Fibroblast of lung (primary cell): ENCODE data around the gene LRMDA.

ENCODE experiments used
- CTCF ChIP-seq, 2 donors: IDR thresholded peaks in 1 of 2; conservative IDR thresholded peaks in 1 of 2; 1 replicate in 1 of 2; 2 replicates in 1 of 2; pipeline ENCODE4 v1.5.1; 2011 to 2012; ENCODE audit warnings: low read length in 2 of 2, control low read depth in 1 of 2, inconsistent platforms in 1 of 2, low read depth in 1 of 2, mild to moderate bottlenecking in 1 of 2
- EZH2 ChIP-seq: IDR thresholded peaks from 2 replicates; pipeline ENCODE4 v1.5.1; 2012; ENCODE audit warnings: low read length, control low read depth, mild to moderate bottlenecking; ENCODE audit errors: missing control alignments

- TF ChIP-seq CTCF (conservative IDR thresholded peaks at IDR 0.05 in 1 of 2, IDR thresholded peaks at IDR 0.05 in 1 of 2; ENCODE audit: low read depth in 1 of 2, low read length in 2 of 2): no peak
- TF ChIP-seq EZH2: no peak
Observed at GRCh38 chr10:76297358-76297757, 865.9 kb downstream of the LRMDA start.
